ENCODE data around the gene FBXW4.

- TF ChIP-seq CTCF (IDR thresholded peaks at IDR 0.05; ENCODE audit: control extremely low read depth in 1 of 3, insufficient read depth in 1 of 3, low read depth in 1 of 3, low read length in 3 of 3) (no peak), KDM1A (IDR thresholded peaks at IDR 0.05; ENCODE audit: borderline replicate concordance, low read length) (no peak), KDM5A (IDR thresholded peaks at IDR 0.05; ENCODE audit: low read length) (no peak), TBP (IDR thresholded peaks at IDR 0.05; ENCODE audit: low read depth, low read length) (no peak), EP300 (IDR thresholded peaks at IDR 0.05; ENCODE audit: borderline replicate concordance in 1 of 2, low read depth in 2 of 2, low read length in 2 of 2) (no peak), JUND (IDR thresholded peaks at IDR 0.05; ENCODE audit: low read length) (no peak), POLR2AphosphoS5 (IDR thresholded peaks at IDR 0.05; ENCODE audit: low read depth, low read length) (no peak), TCF12 (IDR thresholded peaks at IDR 0.05; ENCODE audit: low read depth, low read length) (no peak), TEAD4 (IDR thresholded peaks at IDR 0.05; ENCODE audit: low read depth, low read length) (no peak), HDAC6 (IDR thresholded peaks at IDR 0.05; ENCODE audit: low read depth, low read length) (no peak), CBX8 (IDR thresholded peaks at IDR 0.05; ENCODE audit: borderline replicate concordance, low read depth, low read length) (no peak), PHF8 (conservative IDR thresholded peaks at IDR 0.05; ENCODE audit: low read depth, low read length) (no peak), GTF2F1 (IDR thresholded peaks at IDR 0.05; ENCODE audit: borderline replicate concordance, low read depth, low read length) (no peak), POLR2A (IDR thresholded peaks at IDR 0.05; ENCODE audit: control extremely low read depth in 1 of 2, low read depth in 2 of 2, low read length in 2 of 2) (no peak)
Observed at GRCh38 chr10:101565936-101566332, 129.0 kb downstream of the FBXW4 start.

Data from H1 (cell line).